ENCODE measurements around the gene TST.

TST gene

GRCh38 chr22:37014835-37015586 is 4.2 kb downstream of the TST start:
- Histone ChIP-seq H3K27me3 (ENCODE audit: control insufficient read depth in 2 of 2, insufficient read depth in 2 of 2, low read length in 2 of 2) (no peaks in the 10 kb centered on the region), H3K4me3 (ENCODE audit: low read length in 2 of 2) (peak overlapping the region; percentile 23 to 41), H3K4me1 (ENCODE audit: control insufficient read depth in 2 of 2, insufficient read depth in 2 of 2, low read length in 2 of 2) (peaks cover 52 to 62% of the 10 kb centered on the region in 2 donors), H3K36me3 (ENCODE audit: control insufficient read depth in 2 of 2, insufficient read depth in 2 of 2, low read length in 2 of 2) (peaks cover 7 to 16% of the 10 kb centered on the region in 2 donors), H3K9ac (ENCODE audit: low read depth in 1 of 2, low read length in 2 of 2) (peak overlapping the region; percentile 70 to 79), H3K27ac (ENCODE audit: low read depth in 2 of 2, low read length in 2 of 2) (peak overlapping the region; percentile 95 to 98), H3K9me3 (ENCODE audit: control insufficient read depth in 2 of 2, low read length in 2 of 2) (no peaks in the 10 kb centered on the region)

DNA sequence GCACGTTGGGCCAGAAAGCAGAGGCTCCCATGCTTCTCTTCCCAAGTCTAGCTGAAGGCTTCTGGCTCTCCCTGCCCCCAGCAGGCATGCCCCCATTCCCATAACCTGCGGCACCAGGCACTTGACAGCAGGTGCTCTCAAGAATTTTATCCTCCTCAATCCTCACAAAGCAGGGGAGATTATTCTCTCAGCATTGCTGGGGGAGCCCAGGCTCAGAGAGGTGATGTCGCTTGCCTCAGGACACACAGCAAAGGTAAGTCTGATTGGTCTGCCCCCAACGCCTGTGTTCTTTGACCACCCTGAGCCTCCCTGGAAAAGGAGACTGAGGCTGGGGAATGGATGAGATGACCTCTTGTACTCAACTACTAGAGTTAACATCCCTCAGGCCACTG is 4.8 kb downstream of the TST start:
- Histone ChIP-seq H3K36me3 (ENCODE audit: control insufficient read depth in 2 of 2, insufficient read depth in 2 of 2, low read length in 2 of 2) (peaks cover 7 to 16% of the 10 kb centered on the region in 2 donors), H3K4me1 (ENCODE audit: control insufficient read depth in 2 of 2, insufficient read depth in 2 of 2, low read length in 2 of 2) (peaks cover 52 to 62% of the 10 kb centered on the region in 2 donors), H3K4me3 (ENCODE audit: low read length in 2 of 2) (peak overlapping the region in 1 of 2 donors; percentile 13), H3K9me3 (ENCODE audit: control insufficient read depth in 2 of 2, low read length in 2 of 2) (no peaks in the 10 kb centered on the region), H3K27ac (ENCODE audit: low read depth in 2 of 2, low read length in 2 of 2) (peak overlapping the region; percentile 95 to 98), H3K9ac (ENCODE audit: low read depth in 1 of 2, low read length in 2 of 2) (peak overlapping the region in 1 of 2 donors; percentile 70), H3K27me3 (ENCODE audit: control insufficient read depth in 2 of 2, insufficient read depth in 2 of 2, low read length in 2 of 2) (no peaks in the 10 kb centered on the region)

DNA sequence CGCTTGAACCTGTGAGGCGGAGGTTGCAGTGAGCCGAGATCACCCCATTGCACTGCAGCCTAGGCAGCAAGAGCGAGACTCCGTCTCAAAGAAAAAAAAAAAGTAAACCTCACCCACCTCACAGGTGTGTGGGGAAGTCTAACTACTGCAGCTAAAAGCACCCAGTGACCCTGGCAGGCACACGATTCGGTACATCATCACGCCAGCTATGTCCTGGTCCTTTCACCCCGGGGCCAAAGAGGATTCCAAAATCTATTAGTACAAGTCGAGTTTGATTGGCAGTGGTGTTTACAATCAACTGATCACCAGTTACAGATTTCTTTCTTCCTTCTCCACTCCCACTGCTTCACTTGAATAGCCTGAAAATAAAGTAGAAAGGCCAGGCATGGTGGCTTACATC is 6.3 kb downstream of the TST start:
- Histone ChIP-seq H3K27ac (ENCODE audit: low read depth in 2 of 2, low read length in 2 of 2) (peak overlapping the region; percentile 63 to 95), H3K9ac (ENCODE audit: low read depth in 1 of 2, low read length in 2 of 2) (peak overlapping the region; percentile 0 to 14), H3K4me1 (ENCODE audit: control insufficient read depth in 2 of 2, insufficient read depth in 2 of 2, low read length in 2 of 2) (peaks cover 47 to 57% of the 10 kb centered on the region in 2 donors), H3K27me3 (ENCODE audit: control insufficient read depth in 2 of 2, insufficient read depth in 2 of 2, low read length in 2 of 2) (no peaks in the 10 kb centered on the region), H3K36me3 (ENCODE audit: control insufficient read depth in 2 of 2, insufficient read depth in 2 of 2, low read length in 2 of 2) (peaks cover 7 to 16% of the 10 kb centered on the region in 2 donors), H3K4me3 (ENCODE audit: low read length in 2 of 2) (no peak overlapping the region), H3K9me3 (ENCODE audit: control insufficient read depth in 2 of 2, low read length in 2 of 2) (no peaks in the 10 kb centered on the region)

GRCh38 chr22:37012262-37012904 is 6.9 kb downstream of the TST start:
- H3K9ac ChIP-seq (ENCODE audit: low read depth in 1 of 2, low read length in 2 of 2) = no peak overlapping the region

GRCh38 chr22:37011472-37011871 is 7.8 kb downstream of the TST start:
- Histone ChIP-seq H3K27ac (ENCODE audit: low read depth in 2 of 2, low read length in 2 of 2) (peak overlapping the region; percentile 71 to 95), H3K27me3 (ENCODE audit: control insufficient read depth in 2 of 2, insufficient read depth in 2 of 2, low read length in 2 of 2) (no peaks in the 10 kb centered on the region), H3K36me3 (ENCODE audit: control insufficient read depth in 2 of 2, insufficient read depth in 2 of 2, low read length in 2 of 2) (peaks cover 0 to 9% of the 10 kb centered on the region in 2 donors), H3K9ac (ENCODE audit: low read depth in 1 of 2, low read length in 2 of 2) (no peak overlapping the region), H3K4me1 (ENCODE audit: control insufficient read depth in 2 of 2, insufficient read depth in 2 of 2, low read length in 2 of 2) (peaks cover 34 to 43% of the 10 kb centered on the region in 2 donors), H3K9me3 (ENCODE audit: control insufficient read depth in 2 of 2, low read length in 2 of 2) (no peaks in the 10 kb centered on the region), H3K4me3 (ENCODE audit: low read length in 2 of 2) (no peak overlapping the region)

More at GRCh38 chr22:37012262-37012904, 6.9 kb downstream of the TST start:
- Histone ChIP-seq H3K27me3 (ENCODE audit: control insufficient read depth in 2 of 2, insufficient read depth in 2 of 2, low read length in 2 of 2) (no peaks in the 10 kb centered on the region), H3K4me3 (ENCODE audit: low read length in 2 of 2) (no peak overlapping the region), H3K4me1 (ENCODE audit: control insufficient read depth in 2 of 2, insufficient read depth in 2 of 2, low read length in 2 of 2) (peaks cover 43 to 52% of the 10 kb centered on the region in 2 donors), H3K36me3 (ENCODE audit: control insufficient read depth in 2 of 2, insufficient read depth in 2 of 2, low read length in 2 of 2) (peaks cover 4 to 12% of the 10 kb centered on the region in 2 donors), H3K27ac (ENCODE audit: low read depth in 2 of 2, low read length in 2 of 2) (peak overlapping the region; percentile 71 to 95), H3K9me3 (ENCODE audit: control insufficient read depth in 2 of 2, low read length in 2 of 2) (no peaks in the 10 kb centered on the region)

- H3K27ac ChIP-seq (ENCODE audit: low read depth in 2 of 2, low read length in 2 of 2) = peak overlapping the region; percentile 0 to 95
- no peak overlapping the region for H3K9ac ChIP-seq (ENCODE audit: low read depth in 1 of 2, low read length in 2 of 2)
- H3K4me3 ChIP-seq (ENCODE audit: low read length in 2 of 2) = no peak overlapping the region
- no peaks in the 10 kb centered on the region for H3K27me3 ChIP-seq (ENCODE audit: control insufficient read depth in 2 of 2, insufficient read depth in 2 of 2, low read length in 2 of 2)
- H3K36me3 ChIP-seq (ENCODE audit: control insufficient read depth in 2 of 2, insufficient read depth in 2 of 2, low read length in 2 of 2) = peaks cover 0 to 6% of the 10 kb centered on the region in 2 donors
- H3K9me3 ChIP-seq (ENCODE audit: control insufficient read depth in 2 of 2, low read length in 2 of 2) = no peaks in the 10 kb centered on the region
- H3K4me1 ChIP-seq (ENCODE audit: control insufficient read depth in 2 of 2, insufficient read depth in 2 of 2, low read length in 2 of 2) = peaks cover 30 to 40% of the 10 kb centered on the region in 2 donors
Observed at GRCh38 chr22:37010976-37011375, 8.3 kb downstream of the TST start.

DNA sequence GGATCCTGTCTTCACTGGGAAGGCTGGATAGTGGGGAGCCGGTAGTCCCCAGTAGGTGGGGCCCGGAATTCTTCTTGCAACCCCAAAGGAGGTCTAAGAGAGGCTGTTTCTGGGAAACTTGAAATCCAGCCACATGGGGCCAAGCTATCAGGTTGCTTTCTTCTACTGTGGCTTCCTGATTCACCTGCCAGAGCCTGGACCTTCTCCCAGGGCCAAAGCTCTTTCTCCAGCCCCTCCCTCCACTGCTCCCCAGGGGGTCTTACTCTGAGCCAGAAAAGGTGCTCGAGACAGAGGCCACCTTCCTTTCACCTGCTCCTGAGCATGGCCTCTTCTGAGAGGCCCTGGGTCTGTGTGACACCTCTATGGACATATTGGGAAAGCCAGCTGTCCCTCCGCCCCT is 9.1 kb downstream of the TST start:
- no peaks in the 10 kb centered on the region for H3K27me3 ChIP-seq (ENCODE audit: control insufficient read depth in 2 of 2, insufficient read depth in 2 of 2, low read length in 2 of 2)
- H3K27ac ChIP-seq (ENCODE audit: low read depth in 2 of 2, low read length in 2 of 2) = no peak overlapping the region
- peaks cover 27 to 34% of the 10 kb centered on the region in 2 donors for H3K4me1 ChIP-seq (ENCODE audit: control insufficient read depth in 2 of 2, insufficient read depth in 2 of 2, low read length in 2 of 2)
- H3K4me3 ChIP-seq (ENCODE audit: low read length in 2 of 2) = no peak overlapping the region
- H3K9me3 ChIP-seq (ENCODE audit: control insufficient read depth in 2 of 2, low read length in 2 of 2) = no peaks in the 10 kb centered on the region
- peaks cover 0 to 6% of the 10 kb centered on the region in 2 donors for H3K36me3 ChIP-seq (ENCODE audit: control insufficient read depth in 2 of 2, insufficient read depth in 2 of 2, low read length in 2 of 2)
- no peak overlapping the region for H3K9ac ChIP-seq (ENCODE audit: low read depth in 1 of 2, low read length in 2 of 2)

DNA sequence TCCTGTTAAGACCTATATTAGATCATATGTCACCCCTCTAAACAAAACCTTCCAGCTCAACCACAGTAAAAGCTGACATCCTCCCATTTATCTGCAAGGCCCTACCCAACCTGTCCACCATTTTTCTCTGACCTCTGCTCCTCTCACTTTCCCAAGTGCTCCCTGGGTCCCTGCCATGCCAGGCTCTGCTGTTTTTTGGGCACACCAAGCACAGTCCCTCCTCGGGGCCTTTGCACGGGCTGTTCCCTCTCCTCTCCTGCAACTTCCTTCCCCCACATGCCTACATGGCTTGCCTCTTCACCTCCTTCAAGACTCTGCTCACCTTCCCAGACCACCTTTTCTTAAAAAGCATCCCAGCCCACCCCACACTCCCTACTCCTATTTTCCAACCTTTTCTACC is 9.8 kb downstream of the TST start:
- no peak overlapping the region for H3K9ac ChIP-seq (ENCODE audit: low read depth in 1 of 2, low read length in 2 of 2)
- no peaks in the 10 kb centered on the region for H3K9me3 ChIP-seq (ENCODE audit: control insufficient read depth in 2 of 2, low read length in 2 of 2)
- peaks cover 20 to 28% of the 10 kb centered on the region in 2 donors for H3K4me1 ChIP-seq (ENCODE audit: control insufficient read depth in 2 of 2, insufficient read depth in 2 of 2, low read length in 2 of 2)
- no peak overlapping the region for H3K4me3 ChIP-seq (ENCODE audit: low read length in 2 of 2)
- H3K27me3 ChIP-seq (ENCODE audit: control insufficient read depth in 2 of 2, insufficient read depth in 2 of 2, low read length in 2 of 2) = no peaks in the 10 kb centered on the region
- peaks cover 0 to 6% of the 10 kb centered on the region in 2 donors for H3K36me3 ChIP-seq (ENCODE audit: control insufficient read depth in 2 of 2, insufficient read depth in 2 of 2, low read length in 2 of 2)
- no peak overlapping the region for H3K27ac ChIP-seq (ENCODE audit: low read depth in 2 of 2, low read length in 2 of 2)

DNA sequence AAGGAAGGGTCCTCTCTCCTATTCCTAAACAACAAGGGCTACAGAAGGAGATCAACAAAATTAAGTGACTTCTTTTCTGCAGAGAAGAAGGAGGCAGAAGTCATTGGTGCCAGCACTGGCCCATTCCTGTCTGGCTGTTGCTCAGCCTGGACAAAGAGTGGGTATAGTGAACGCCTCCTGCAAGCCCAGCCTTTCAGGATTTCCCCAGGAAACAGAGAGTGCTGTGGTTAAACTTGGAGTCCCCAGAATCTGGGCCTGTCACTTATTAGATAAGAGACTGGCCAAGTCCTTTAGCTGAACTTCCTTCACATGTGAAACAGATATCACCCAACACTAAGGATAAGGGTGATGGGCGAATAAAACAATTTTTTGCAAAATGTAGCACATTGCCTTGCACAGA is 10.9 kb downstream of the TST start:
- Histone ChIP-seq H3K36me3 (ENCODE audit: control insufficient read depth in 2 of 2, insufficient read depth in 2 of 2, low read length in 2 of 2) (peaks cover 0 to 6% of the 10 kb centered on the region in 2 donors), H3K9ac (ENCODE audit: low read depth in 1 of 2, low read length in 2 of 2) (no peak overlapping the region), H3K27ac (ENCODE audit: low read depth in 2 of 2, low read length in 2 of 2) (no peak overlapping the region), H3K4me3 (ENCODE audit: low read length in 2 of 2) (no peak overlapping the region), H3K9me3 (ENCODE audit: control insufficient read depth in 2 of 2, low read length in 2 of 2) (no peaks in the 10 kb centered on the region), H3K4me1 (ENCODE audit: control insufficient read depth in 2 of 2, insufficient read depth in 2 of 2, low read length in 2 of 2) (peaks cover 14 to 20% of the 10 kb centered on the region in 2 donors), H3K27me3 (ENCODE audit: control insufficient read depth in 2 of 2, insufficient read depth in 2 of 2, low read length in 2 of 2) (no peaks in the 10 kb centered on the region)

- Histone ChIP-seq H3K4me1 (ENCODE audit: control insufficient read depth in 2 of 2, insufficient read depth in 2 of 2, low read length in 2 of 2) (peaks cover 9 to 12% of the 10 kb centered on the region in 2 donors), H3K9ac (ENCODE audit: low read depth in 1 of 2, low read length in 2 of 2) (no peak overlapping the region), H3K4me3 (ENCODE audit: low read length in 2 of 2) (no peak overlapping the region), H3K9me3 (ENCODE audit: control insufficient read depth in 2 of 2, low read length in 2 of 2) (no peaks in the 10 kb centered on the region), H3K27me3 (ENCODE audit: control insufficient read depth in 2 of 2, insufficient read depth in 2 of 2, low read length in 2 of 2) (no peaks in the 10 kb centered on the region), H3K36me3 (ENCODE audit: control insufficient read depth in 2 of 2, insufficient read depth in 2 of 2, low read length in 2 of 2) (peaks cover 0 to 6% of the 10 kb centered on the region in 2 donors), H3K27ac (ENCODE audit: low read depth in 2 of 2, low read length in 2 of 2) (no peak overlapping the region)
Observed at GRCh38 chr22:37007651-37008050, 11.6 kb downstream of the TST start.
